ENCODE data around the gene B4GALNT1. TPM values are rescaled to one million over a fixed set of nuclear protein-coding genes. Genes with fewer than 3 reads are reported as not detected.
A peak's percentile ranks its signal among the peaks of the same experiment; 100 is the strongest.

Gene B4GALNT1
- polyA plus RNA-seq, 2 of the 4 experiments (the other 2 are of a cell fraction): 25.7 to 35.1 TPM

DNA sequence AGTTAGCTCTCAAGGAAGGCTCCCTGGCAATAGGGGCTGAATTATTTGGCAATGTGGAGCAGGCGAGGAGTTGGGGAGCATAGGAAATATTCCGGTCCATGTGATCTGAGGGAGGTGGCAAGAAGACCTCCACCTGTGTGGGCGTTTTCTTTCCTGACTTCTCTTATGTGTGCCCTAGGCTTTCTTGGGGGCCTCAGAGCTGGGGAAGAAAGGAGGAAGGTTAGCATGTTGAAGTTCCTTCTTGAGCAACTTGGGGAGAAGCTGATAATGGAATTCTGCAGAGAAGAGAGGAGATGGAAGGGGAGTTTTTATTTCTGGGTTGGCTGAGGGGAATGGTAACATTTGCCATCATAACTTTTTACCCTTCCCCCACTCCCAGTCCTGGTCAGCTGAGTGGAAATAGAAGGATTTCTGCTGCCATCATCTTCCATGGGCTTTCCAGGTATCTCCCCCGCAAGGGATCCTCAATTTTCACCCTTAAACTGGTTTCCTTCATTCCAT is 27.1 kb downstream of the B4GALNT1 start:
- no peaks in the 10 kb centered on the region for H3K9me3 ChIP-seq
- 74% methylated on average over 4 of the region's 4 CpGs for WGBS (ENCODE audit: missing lambda C conversion rate)
- H3K4me1 ChIP-seq: peaks cover 16% of the 10 kb centered on the region; the same call in 2 of the 3 replicates
- no peak for TF ChIP-seq FOXS1 (CRISPR knock-in tag; IDR thresholded peaks at IDR 0.05)
- TF ChIP-seq RNF2 (IDR thresholded peaks at IDR 0.05; ENCODE audit: borderline replicate concordance, low read depth): no peak
- no peak for TF ChIP-seq MYC (IDR thresholded peaks at IDR 0.05; ENCODE audit: borderline replicate concordance, low read length)
- TF ChIP-seq FOSB (CRISPR knock-in tag; IDR thresholded peaks at IDR 0.05): no peak
- no peak for TF ChIP-seq NFE2L2 (conservative IDR thresholded peaks at IDR 0.05; ENCODE audit: low read length)
- TF ChIP-seq EHMT2 (IDR thresholded peaks at IDR 0.05; ENCODE audit: low read depth): no peak
- TF ChIP-seq NR3C1 (IDR thresholded peaks at IDR 0.05): no peak
- no peak for TF ChIP-seq HOXA7 (CRISPR knock-in tag; IDR thresholded peaks at IDR 0.05)
- FAIRE-seq (no peak), ATAC-seq (no peak), DNase-seq (ENCODE audit: low read depth in 1 of 2, low spot score in 1 of 2) (no peak)
- no peak overlapping the region; a peak in 1 of 6 replicates for H3K27ac ChIP-seq
- ChIA-PET POLR2A (no interaction called here), CTCF (interaction anchor here (0.6 to 20.9 kb wide), 12 partner anchors 9 to 120 kb away, joined by 3 to 336 read pairs (median 3); no protein-coding TSS in a partner anchor)
- H3K4me3 ChIP-seq: no peak overlapping the region; the same call in 2 of the 3 replicates
- H3K4me2 ChIP-seq: peak overlapping the region; percentile 100

GRCh38 chr12:57604992-57605810 is 27.8 kb downstream of the B4GALNT1 start:
- WGBS (ENCODE audit: missing lambda C conversion rate): 35% methylated on average over 15 of the region's 25 CpGs
- FAIRE-seq: no peak
- CTCF ChIA-PET: interaction anchor here (1.0 to 20.9 kb wide), 9 partner anchors 9 to 121 kb away, joined by 3 to 336 read pairs (median 3); no protein-coding TSS in a partner anchor
- no peak for DNase-seq (ENCODE audit: low read depth in 1 of 2, low spot score in 1 of 2)
- peak; percentile 15 to 48; a peak in 4 of 6 replicates for ATAC-seq
- peak overlapping the region; percentile 94 to 97 for H3K27ac ChIP-seq
- POLR2A ChIA-PET: no interaction called here
- TF ChIP-seq KDM1A (IDR thresholded peaks at IDR 0.05; ENCODE audit: low read depth) (no peak), HDAC2 (IDR thresholded peaks at IDR 0.05) (no peak), HOXB13 (CRISPR knock-in tag; IDR thresholded peaks at IDR 0.05; ENCODE audit: low read depth) (no peak), REST (IDR thresholded peaks at IDR 0.05) (no peak)
- H3K9me3 ChIP-seq: no peaks in the 10 kb centered on the region
- H3K4me1 ChIP-seq: peaks cover 13% of the 10 kb centered on the region; the same call in 2 of the 3 replicates
- H3K4me2 ChIP-seq: peak overlapping the region; percentile 100
- H3K4me3 ChIP-seq: peak overlapping the region; percentile 90

DNA sequence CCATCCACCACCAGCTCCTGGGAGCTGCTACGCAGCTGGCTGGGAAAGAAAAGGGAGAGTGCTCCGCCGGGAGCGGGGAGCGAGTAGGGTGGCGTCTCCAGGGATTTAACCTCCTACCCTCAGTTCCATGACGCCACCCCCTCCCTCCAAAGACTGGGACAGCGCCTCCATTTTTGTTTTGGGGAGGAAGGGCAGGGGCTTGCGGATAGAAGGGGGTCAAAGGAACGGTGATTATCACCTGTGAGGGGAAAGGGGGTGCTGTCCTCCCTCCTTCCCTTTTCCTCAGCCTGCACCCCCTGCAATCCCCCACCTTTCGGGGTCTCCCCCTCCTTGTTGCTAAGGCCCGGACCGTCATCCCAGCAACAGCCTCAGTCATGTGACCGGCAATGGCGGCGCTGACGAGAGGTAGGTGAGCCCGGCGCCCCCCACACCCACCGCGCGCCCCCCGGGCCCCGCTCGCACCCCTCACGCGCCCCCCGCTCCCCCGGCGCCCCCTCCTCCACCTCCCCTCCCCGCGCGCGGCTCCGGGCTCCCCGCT is 28.5 kb downstream of the B4GALNT1 start, which contains the start of gene DTX3:
TSS of gene DTX3 (plus strand) at position 371 of the 538 bp plus-strand sequence. CDS start 1,694 bp downstream, outside the sequence.
- H3K27ac ChIP-seq: peak within 1 kb of the TSS; percentile 94 to 97
- 35% methylated on average over 18 of the region's 36 CpGs for WGBS (ENCODE audit: missing lambda C conversion rate)
- peak within 1 kb of the TSS; percentile 90 for H3K4me3 ChIP-seq
- DNase-seq (ENCODE audit: low read depth in 1 of 2, low spot score in 1 of 2): peak in 1 of 2 experiments; percentile 57
- no peak for TF ChIP-seq BHLHE40 (IDR thresholded peaks at IDR 0.05; ENCODE audit: low read depth, low read length)
- TF ChIP-seq, protein P1, sequence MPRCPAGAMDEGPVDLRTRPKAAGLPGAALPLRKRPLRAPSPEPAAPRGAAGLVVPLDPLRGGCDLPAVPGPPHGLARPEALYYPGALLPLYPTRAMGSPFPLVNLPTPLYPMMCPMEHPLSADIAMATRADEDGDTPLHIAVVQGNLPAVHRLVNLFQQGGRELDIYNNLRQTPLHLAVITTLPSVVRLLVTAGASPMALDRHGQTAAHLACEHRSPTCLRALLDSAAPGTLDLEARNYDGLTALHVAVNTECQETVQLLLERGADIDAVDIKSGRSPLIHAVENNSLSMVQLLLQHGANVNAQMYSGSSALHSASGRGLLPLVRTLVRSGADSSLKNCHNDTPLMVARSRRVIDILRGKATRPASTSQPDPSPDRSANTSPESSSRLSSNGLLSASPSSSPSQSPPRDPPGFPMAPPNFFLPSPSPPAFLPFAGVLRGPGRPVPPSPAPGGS (IDR thresholded peaks at IDR 0.05): peak; percentile 35; the same call in 1 of the 3 replicates
- 0 out of 2 replicates have a peak, but pooled peaks have one; percentile 53 for TF ChIP-seq HOXB13 (CRISPR knock-in tag; IDR thresholded peaks at IDR 0.05; ENCODE audit: low read depth)
- no peak for TF ChIP-seq RNF2 (IDR thresholded peaks at IDR 0.05; ENCODE audit: borderline replicate concordance, low read depth)
- TF ChIP-seq CBX2 (IDR thresholded peaks at IDR 0.05; ENCODE audit: borderline replicate concordance, low read depth): no peak
- no peak for TF ChIP-seq HEYL (CRISPR knock-in tag; IDR thresholded peaks at IDR 0.05)
- no peak for TF ChIP-seq CEBPB (IDR thresholded peaks at IDR 0.05)
- TF ChIP-seq, protein P2, sequence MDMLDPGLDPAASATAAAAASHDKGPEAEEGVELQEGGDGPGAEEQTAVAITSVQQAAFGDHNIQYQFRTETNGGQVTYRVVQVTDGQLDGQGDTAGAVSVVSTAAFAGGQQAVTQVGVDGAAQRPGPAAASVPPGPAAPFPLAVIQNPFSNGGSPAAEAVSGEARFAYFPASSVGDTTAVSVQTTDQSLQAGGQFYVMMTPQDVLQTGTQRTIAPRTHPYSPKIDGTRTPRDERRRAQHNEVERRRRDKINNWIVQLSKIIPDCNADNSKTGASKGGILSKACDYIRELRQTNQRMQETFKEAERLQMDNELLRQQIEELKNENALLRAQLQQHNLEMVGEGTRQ (IDR thresholded peaks at IDR 0.05): peak; percentile 65
- no peak for TF ChIP-seq CHD4 (IDR thresholded peaks at IDR 0.05; ENCODE audit: borderline replicate concordance)
- TF ChIP-seq MAFK (IDR thresholded peaks at IDR 0.05; ENCODE audit: partially characterized antibody): no peak
- no peak for TF ChIP-seq RCOR1 (IDR thresholded peaks at IDR 0.05; ENCODE audit: low read depth, low read length)
- H3K9me3 ChIP-seq: no peaks in the 10 kb centered on the region
- H3K4me2 ChIP-seq: peak within 1 kb of the TSS; percentile 100
- ATAC-seq: peak; percentile 44 to 66; a peak in 4 of 6 replicates
- peaks cover 13% of the 10 kb centered on the region; the same call in 2 of the 3 replicates for H3K4me1 ChIP-seq
- no peak for FAIRE-seq
- CTCF ChIA-PET: interaction anchor here (1.1 to 20.9 kb wide), 4 partner anchors 9 to 122 kb away, joined by 3 to 336 read pairs (median 8); partner anchors contain the start of gene PIP4K2C
- POLR2A ChIA-PET: no interaction called here

Data from A549 (cell line).